ENCODE results near the gene RTEL1.

Gene RTEL1

DNA sequence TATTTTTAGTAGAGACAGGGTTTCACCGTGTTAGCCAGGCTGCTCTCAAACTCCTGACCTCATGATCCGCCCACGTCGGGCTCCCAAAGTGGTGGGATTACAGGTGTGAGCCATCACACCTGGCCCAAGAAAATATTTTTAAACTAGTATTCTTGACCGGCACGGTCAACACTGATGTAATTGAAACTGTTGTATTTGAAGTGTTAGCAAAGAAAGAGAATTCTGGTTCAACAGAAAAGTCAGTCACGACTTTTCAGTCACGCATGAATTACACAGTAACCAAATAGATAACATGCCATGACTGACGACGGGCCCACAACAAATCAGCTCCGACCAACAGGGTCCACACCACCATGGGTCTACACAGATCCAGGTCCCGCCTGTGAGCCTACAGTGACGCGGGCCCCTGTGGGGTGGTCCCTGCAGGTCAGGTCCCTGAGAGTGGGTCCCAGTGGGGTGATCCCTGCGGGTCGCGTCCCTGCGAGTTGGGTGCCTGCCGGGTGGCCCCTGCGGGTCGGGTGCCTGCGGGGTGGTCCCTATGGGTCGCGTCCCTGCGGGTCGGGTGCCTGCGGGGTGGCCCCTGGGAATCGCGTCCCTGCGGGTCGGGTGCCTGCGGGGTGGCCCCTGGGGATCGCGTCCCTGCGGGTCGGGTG is 32.2 kb upstream of the RTEL1 start:
- no peaks in the 10 kb centered on the region for H3K9me2 ChIP-seq (replicated peaks; ENCODE audit: insufficient read depth, low read length)
- TF ChIP-seq EZH2 (optimal IDR thresholded peaks at IDR 0.05; ENCODE audit: low read depth, low read length) (no peak), EZH2phosphoT487 (IDR thresholded peaks at IDR 0.05; ENCODE audit: low read length) (no peak)
- TF ChIP-seq, protein P1, sequence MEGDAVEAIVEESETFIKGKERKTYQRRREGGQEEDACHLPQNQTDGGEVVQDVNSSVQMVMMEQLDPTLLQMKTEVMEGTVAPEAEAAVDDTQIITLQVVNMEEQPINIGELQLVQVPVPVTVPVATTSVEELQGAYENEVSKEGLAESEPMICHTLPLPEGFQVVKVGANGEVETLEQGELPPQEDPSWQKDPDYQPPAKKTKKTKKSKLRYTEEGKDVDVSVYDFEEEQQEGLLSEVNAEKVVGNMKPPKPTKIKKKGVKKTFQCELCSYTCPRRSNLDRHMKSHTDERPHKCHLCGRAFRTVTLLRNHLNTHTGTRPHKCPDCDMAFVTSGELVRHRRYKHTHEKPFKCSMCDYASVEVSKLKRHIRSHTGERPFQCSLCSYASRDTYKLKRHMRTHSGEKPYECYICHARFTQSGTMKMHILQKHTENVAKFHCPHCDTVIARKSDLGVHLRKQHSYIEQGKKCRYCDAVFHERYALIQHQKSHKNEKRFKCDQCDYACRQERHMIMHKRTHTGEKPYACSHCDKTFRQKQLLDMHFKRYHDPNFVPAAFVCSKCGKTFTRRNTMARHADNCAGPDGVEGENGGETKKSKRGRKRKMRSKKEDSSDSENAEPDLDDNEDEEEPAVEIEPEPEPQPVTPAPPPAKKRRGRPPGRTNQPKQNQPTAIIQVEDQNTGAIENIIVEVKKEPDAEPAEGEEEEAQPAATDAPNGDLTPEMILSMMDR (IDR thresholded peaks at IDR 0.05; ENCODE audit: low read length), result no peak
- peak; percentile 38 for DNase-seq
- H3K27ac ChIP-seq (ENCODE audit: low read length), result peak overlapping the region; percentile 68; the same call in 1 of the 2 replicates
- H3K79me2 ChIP-seq (ENCODE audit: low read length), result peaks cover 65% of the 10 kb centered on the region
- peak overlapping the region; percentile 98 for H3K9ac ChIP-seq (ENCODE audit: low read length)
- H2AFZ ChIP-seq (ENCODE audit: low read length), result peak overlapping the region; percentile 58
- peaks cover 4% of the 10 kb centered on the region; the same call in 1 of the 2 replicates for H4K20me1 ChIP-seq (ENCODE audit: insufficient read depth, low read length)
- H3K36me3 ChIP-seq (replicated peaks; ENCODE audit: insufficient read depth, low read length), result no peaks in the 10 kb centered on the region
- peak overlapping the region; percentile 78 for H3K4me3 ChIP-seq (ENCODE audit: low read length)
- H3K27me3 ChIP-seq (replicated peaks; ENCODE audit: insufficient read depth, low read length), result no peaks in the 10 kb centered on the region
- H3K4me1 ChIP-seq (ENCODE audit: low read length), result no peaks in the 10 kb centered on the region
- peak overlapping the region; percentile 99 for H3K4me2 ChIP-seq (ENCODE audit: low read depth, low read length)
- H3F3A ChIP-seq (ENCODE audit: insufficient read depth, low read length), result no peaks in the 10 kb centered on the region
- H3K9me3 ChIP-seq (replicated peaks; ENCODE audit: insufficient read depth, low read length), result no peaks in the 10 kb centered on the region

DNA sequence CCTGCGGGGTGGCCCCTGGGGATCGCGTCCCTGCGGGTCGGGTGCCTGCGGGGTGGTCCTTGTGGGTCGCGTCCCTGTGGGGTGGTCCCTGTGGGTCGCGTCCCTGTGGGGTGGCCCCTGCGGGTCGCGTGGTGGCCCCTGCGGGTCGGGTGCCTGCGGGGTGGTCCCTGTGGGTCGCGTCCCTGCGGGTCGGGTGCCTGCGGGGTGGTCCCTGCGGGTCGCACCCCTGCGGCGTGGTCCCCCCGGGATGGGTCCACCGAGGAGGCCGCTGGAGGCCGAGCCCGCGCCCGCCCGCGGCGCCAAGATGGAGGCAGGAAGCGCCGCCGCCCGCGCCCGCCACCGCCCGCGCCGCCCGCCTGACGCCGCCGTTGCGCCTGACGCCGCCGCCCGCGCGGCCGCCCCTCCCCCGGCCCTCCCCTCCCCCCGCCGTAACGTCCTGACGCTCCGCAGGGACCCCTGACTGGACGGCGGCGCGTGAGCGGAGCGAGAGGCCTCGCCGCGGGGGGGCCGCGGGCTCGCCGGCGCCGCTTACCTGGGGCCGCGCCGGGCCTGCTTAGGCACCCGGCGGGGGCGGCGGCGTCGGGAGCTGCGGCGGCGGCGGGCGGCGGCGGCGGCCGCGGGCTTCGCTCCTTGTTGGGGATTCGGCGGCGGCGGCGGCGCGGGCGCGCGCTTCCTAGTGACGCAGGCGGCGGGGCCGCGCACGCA is 31.5 kb upstream of the RTEL1 start, which contains the start of gene GMEB2:
Gene GMEB2 (minus strand): TSS at position 678 of the 705 bp plus-strand sequence. CDS start 7,704 bp downstream, outside the sequence.
- peaks cover 60% of the 10 kb centered on the region for H3K79me2 ChIP-seq (ENCODE audit: low read length)
- H3K27me3 ChIP-seq (replicated peaks; ENCODE audit: insufficient read depth, low read length), result no peaks in the 10 kb centered on the region
- peak within 1 kb of the TSS; percentile 68; the same call in 1 of the 2 replicates for H3K27ac ChIP-seq (ENCODE audit: low read length)
- H3K4me3 ChIP-seq (ENCODE audit: low read length), result peak within 1 kb of the TSS; percentile 87
- peak within 1 kb of the TSS; percentile 98 for H3K9ac ChIP-seq (ENCODE audit: low read length)
- H3K4me2 ChIP-seq (ENCODE audit: low read depth, low read length), result peak within 1 kb of the TSS; percentile 99
- peak; percentile 68 for DNase-seq
- H3K9me3 ChIP-seq (replicated peaks; ENCODE audit: insufficient read depth, low read length), result no peaks in the 10 kb centered on the region
- H3K36me3 ChIP-seq (replicated peaks; ENCODE audit: insufficient read depth, low read length), result no peaks in the 10 kb centered on the region
- no peaks in the 10 kb centered on the region for H3F3A ChIP-seq (ENCODE audit: insufficient read depth, low read length)
- H3K9me2 ChIP-seq (replicated peaks; ENCODE audit: insufficient read depth, low read length), result no peaks in the 10 kb centered on the region
- H3K4me1 ChIP-seq (ENCODE audit: low read length), result no peaks in the 10 kb centered on the region
- peak within 1 kb of the TSS; percentile 77 for H2AFZ ChIP-seq (ENCODE audit: low read length)
- TF ChIP-seq EZH2phosphoT487 (IDR thresholded peaks at IDR 0.05; ENCODE audit: low read length) (no peak), EZH2 (optimal IDR thresholded peaks at IDR 0.05; ENCODE audit: low read depth, low read length) (no peak)
- TF ChIP-seq, protein P1 (IDR thresholded peaks at IDR 0.05; ENCODE audit: low read length), result no peak
- peaks cover 4% of the 10 kb centered on the region; the same call in 1 of the 2 replicates for H4K20me1 ChIP-seq (ENCODE audit: insufficient read depth, low read length)

DNA sequence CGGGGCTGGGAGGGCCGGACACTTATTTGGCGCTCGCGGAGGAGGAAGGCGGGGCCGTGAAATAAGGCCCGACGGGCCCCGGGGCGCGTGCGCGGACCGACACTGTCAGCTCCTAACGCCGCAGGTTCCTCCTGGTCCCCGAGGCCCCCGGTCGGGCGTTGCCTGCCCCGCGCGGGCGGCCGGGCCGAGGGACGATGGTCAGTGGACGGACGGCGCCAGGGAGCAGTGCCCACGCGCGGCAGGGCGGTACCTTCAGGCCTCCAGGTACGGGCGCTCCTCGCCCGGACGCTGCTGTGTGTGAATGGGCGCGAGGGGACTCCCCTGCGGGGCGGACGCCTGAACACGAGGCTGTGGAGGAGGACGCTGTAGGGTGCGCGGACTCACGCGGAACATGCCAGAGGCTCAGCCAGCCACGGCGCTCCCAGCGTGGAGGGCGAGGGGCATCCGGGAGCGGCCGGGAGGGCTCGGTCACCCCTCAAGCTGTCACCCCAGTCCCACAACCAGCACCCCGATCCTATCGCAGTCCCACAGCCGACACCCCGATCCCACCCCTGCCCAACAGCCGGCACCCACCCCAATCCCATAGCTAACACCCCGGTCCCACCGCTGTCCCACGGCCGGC is 30.9 kb upstream of the RTEL1 start:
- no peaks in the 10 kb centered on the region for H3K9me3 ChIP-seq (replicated peaks; ENCODE audit: insufficient read depth, low read length)
- peak; percentile 95 for DNase-seq
- peaks cover 53% of the 10 kb centered on the region for H3K79me2 ChIP-seq (ENCODE audit: low read length)

More for the DNA sequence above, 30.9 kb upstream of the RTEL1 start:
- Histone ChIP-seq H3K27ac (ENCODE audit: low read length) (peak overlapping the region; percentile 49; the same call in 1 of the 2 replicates), H4K20me1 (ENCODE audit: insufficient read depth, low read length) (peaks cover 3% of the 10 kb centered on the region; the same call in 1 of the 2 replicates), H3K4me2 (ENCODE audit: low read depth, low read length) (peak overlapping the region; percentile 91), H3K9ac (ENCODE audit: low read length) (peak overlapping the region; percentile 98), H3K9me2 (replicated peaks; ENCODE audit: insufficient read depth, low read length) (no peaks in the 10 kb centered on the region), H3K4me1 (ENCODE audit: low read length) (no peaks in the 10 kb centered on the region), H3F3A (ENCODE audit: insufficient read depth, low read length) (no peaks in the 10 kb centered on the region), H3K36me3 (replicated peaks; ENCODE audit: insufficient read depth, low read length) (no peaks in the 10 kb centered on the region), H3K4me3 (ENCODE audit: low read length) (peak overlapping the region; percentile 87), H3K27me3 (replicated peaks; ENCODE audit: insufficient read depth, low read length) (no peaks in the 10 kb centered on the region), H2AFZ (ENCODE audit: low read length) (peak overlapping the region; percentile 77)
- no peak for TF ChIP-seq EZH2phosphoT487 (IDR thresholded peaks at IDR 0.05; ENCODE audit: low read length)
- TF ChIP-seq, protein P1 (IDR thresholded peaks at IDR 0.05; ENCODE audit: low read length), result no peak
- TF ChIP-seq EZH2 (optimal IDR thresholded peaks at IDR 0.05; ENCODE audit: low read depth, low read length), result no peak

Measured in MM.1S (cell line).